HEK293 (cell line): ENCODE data around the gene KLHL17.
"Not testable (repeated sequence)": the region's sequence is repeated elsewhere in the genome, so short reads cannot be mapped to it uniquely, and the experiment has no call there.

Experiments used
- CTCF ChIP-seq: fragments of 450-650 bp; formaldehyde crosslinking; IDR thresholded peaks from 2 replicates; pipeline ENCODE4 v1.5.1; 2016; ENCODE audit warnings: missing biosample characterization, missing genetic modification characterization
- KLF8 ChIP-seq: fragments of 450-650 bp; formaldehyde crosslinking; IDR thresholded peaks from 2 replicates; pipeline ENCODE4 v1.5.1; 2016; ENCODE audit warnings: missing biosample characterization, missing genetic modification characterization
- PRDM6 ChIP-seq: fragments of 450-650 bp; formaldehyde crosslinking; IDR thresholded peaks from 2 replicates; pipeline ENCODE4 v1.5.1; 2017; ENCODE audit warnings: missing biosample characterization, missing genetic modification characterization
- RBAK ChIP-seq: fragments of 450-650 bp; formaldehyde crosslinking; IDR thresholded peaks from 2 replicates; pipeline ENCODE4 v1.5.1; 2016; ENCODE audit warnings: missing biosample characterization, missing genetic modification characterization
- REPIN1 ChIP-seq: fragments of 450-650 bp; formaldehyde crosslinking; IDR thresholded peaks from 2 replicates; pipeline ENCODE4 v1.5.1; 2017; ENCODE audit warnings: missing biosample characterization, missing genetic modification characterization, low read depth
- ZBTB8A ChIP-seq: fragments of 450-650 bp; formaldehyde crosslinking; IDR thresholded peaks from 2 replicates; pipeline ENCODE4 v1.5.1; 2016; ENCODE audit warnings: missing biosample characterization, missing genetic modification characterization

- not testable (repeated sequence) for TF ChIP-seq REPIN1 (tag by site-specific recombination); PRDM6 (tag by site-specific recombination); RBAK; ZBTB8A (tag by site-specific recombination); CTCF (tag by site-specific recombination); KLF8 (tag by site-specific recombination)
These were observed 27.7 kb downstream of the KLHL17 start for GRCh38 chr1:988061-988460.
